Measurements from ENCODE around the gene NFATC2.

GRCh38 chr20:51424270-51425117 is 118.0 kb downstream of the NFATC2 start:
- no peak for TF ChIP-seq POLR2A (IDR thresholded peaks at IDR 0.05)
- TF ChIP-seq, protein P1, sequence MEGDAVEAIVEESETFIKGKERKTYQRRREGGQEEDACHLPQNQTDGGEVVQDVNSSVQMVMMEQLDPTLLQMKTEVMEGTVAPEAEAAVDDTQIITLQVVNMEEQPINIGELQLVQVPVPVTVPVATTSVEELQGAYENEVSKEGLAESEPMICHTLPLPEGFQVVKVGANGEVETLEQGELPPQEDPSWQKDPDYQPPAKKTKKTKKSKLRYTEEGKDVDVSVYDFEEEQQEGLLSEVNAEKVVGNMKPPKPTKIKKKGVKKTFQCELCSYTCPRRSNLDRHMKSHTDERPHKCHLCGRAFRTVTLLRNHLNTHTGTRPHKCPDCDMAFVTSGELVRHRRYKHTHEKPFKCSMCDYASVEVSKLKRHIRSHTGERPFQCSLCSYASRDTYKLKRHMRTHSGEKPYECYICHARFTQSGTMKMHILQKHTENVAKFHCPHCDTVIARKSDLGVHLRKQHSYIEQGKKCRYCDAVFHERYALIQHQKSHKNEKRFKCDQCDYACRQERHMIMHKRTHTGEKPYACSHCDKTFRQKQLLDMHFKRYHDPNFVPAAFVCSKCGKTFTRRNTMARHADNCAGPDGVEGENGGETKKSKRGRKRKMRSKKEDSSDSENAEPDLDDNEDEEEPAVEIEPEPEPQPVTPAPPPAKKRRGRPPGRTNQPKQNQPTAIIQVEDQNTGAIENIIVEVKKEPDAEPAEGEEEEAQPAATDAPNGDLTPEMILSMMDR (IDR thresholded peaks at IDR 0.05 in 4 of 5, conservative IDR thresholded peaks at IDR 0.05 in 1 of 5) = no peak
